HepG2 (cell line): ENCODE data around the gene HSPB7. TPM values are rescaled to one million over a fixed set of nuclear protein-coding genes. Genes with fewer than 3 reads are reported as not detected.
A peak's percentile ranks its signal among the peaks of the same experiment; 100 is the strongest.
"Not testable (repeated sequence)": the region's sequence is repeated elsewhere in the genome, so short reads cannot be mapped to it uniquely, and the experiment has no call there.

Experiments used
- ATAC-seq: fragments of 200-7000 bp; cut with Tn5 transposase; 3 replicates; pipeline ENCODE4 v1.9.1; 2020; ENCODE audit warnings: mild to moderate bottlenecking, moderate library complexity
- BruUV-seq: library from RNA; stranded (reverse); fragments of 400-500 nt; replicated peaks from 2 replicates; lab custom pipeline; 2021; lab: Mats Ljungman, UMichigan
- CTCF ChIA-PET: fragments of 300-600 bp; formaldehyde crosslinking; extraction: SDS; loops from one replicate; lab custom pipeline; 2021; ENCODE audit warnings: low total read pairs, inconsistent platforms, low intra/inter-chr PET ratio; lab: Yijun Ruan, JAX
- POLR2A ChIA-PET: fragments of 350-600 bp; sonication (Branson Sonifier 250); formaldehyde crosslinking; loops from one replicate; lab custom pipeline; 2020; ENCODE audit warnings: antibody characterized with exemption, inconsistent platforms; lab: Yijun Ruan, JAX
- DNase-seq: peaks from one replicate; pipeline ENCODE4 v3.0.0-alpha.2; 2015; ENCODE audit warnings: low spot score
- FAIRE-seq: peaks from 3 replicates; lab custom pipeline; 2011; peaks lifted over from hg19 to GRCh38; lab: Jason Lieb, UNC
- H2AFZ ChIP-seq: one replicate; pipeline ENCODE4 v1.6.1; 2011; ENCODE audit warnings: low read length, inconsistent platforms
- H3K27ac ChIP-seq: fragments of 300-600 bp; 3 replicates; pipeline ENCODE4 v1.8.0; 2011; ENCODE audit warnings: mixed run types, mild to moderate bottlenecking, mixed read lengths, low read length, inconsistent platforms; ENCODE audit not compliant: insufficient read depth; ENCODE audit errors: extremely low read length
- H3K27me3 ChIP-seq, 2 experiments: fragments of 200-600 bp in 1 of 2; 2 replicates in 1 of 2; 3 replicates in 1 of 2; pipeline versions ENCODE4 v1.6.0 to v1.8.0; 2011; ENCODE audit warnings: low read length in 2 of 2, mild to moderate bottlenecking in 2 of 2, moderate library complexity in 2 of 2, inconsistent platforms in 1 of 2; ENCODE audit not compliant: insufficient read depth in 2 of 2, control insufficient read depth in 1 of 2
- H3K36me3 ChIP-seq, 2 experiments: fragments of 200-600 bp in 1 of 2; replicated peaks in 1 of 2; 2 replicates in 1 of 2; 3 replicates in 1 of 2; pipeline versions ENCODE4 v1.5.1 to v1.8.0; 2011; ENCODE audit warnings: low read length in 2 of 2, inconsistent platforms in 1 of 2; ENCODE audit not compliant: insufficient read depth in 2 of 2, control insufficient read depth in 1 of 2
- H3K4me1 ChIP-seq: 2 replicates; pipeline ENCODE4 v1.5.1; 2012; ENCODE audit warnings: low read length, inconsistent platforms; ENCODE audit not compliant: insufficient read depth
- H3K4me2 ChIP-seq: 2 replicates; pipeline ENCODE4 v1.6.0; 2011; ENCODE audit warnings: low read depth, low read length, inconsistent platforms
- H3K4me3 ChIP-seq, 3 experiments: fragments of 200-600 bp in 1 of 3; sonication (generic), shearing (Covaris generic) in 1 of 3; replicated peaks in 1 of 3; 2 replicates each; pipeline ENCODE4 v1.5.1; 2011 to 2016; ENCODE audit warnings: low read length in 3 of 3, inconsistent platforms in 2 of 3, low read depth in 2 of 3, mild to moderate bottlenecking in 2 of 3, control low read depth in 1 of 3, mixed read lengths in 1 of 3; ENCODE audit not compliant: insufficient read depth in 1 of 3
- H3K79me2 ChIP-seq: one replicate; pipeline ENCODE4 v1.6.1; 2011; ENCODE audit warnings: low read length, inconsistent platforms; ENCODE audit not compliant: insufficient read depth
- H3K9ac ChIP-seq: 2 replicates; pipeline ENCODE4 v1.6.0; 2011; ENCODE audit warnings: mild to moderate bottlenecking, low read depth, low read length, inconsistent platforms; ENCODE audit not compliant: insufficient read depth
- H3K9me3 ChIP-seq: 2 replicates; pipeline ENCODE4 v1.5.1; 2012; ENCODE audit warnings: mild to moderate bottlenecking, low read length
- H4K20me1 ChIP-seq: 2 replicates; pipeline ENCODE4 v1.6.0; 2011; ENCODE audit warnings: inconsistent platforms, mild to moderate bottlenecking, low read length, moderate library complexity; ENCODE audit not compliant: insufficient read depth
- ARID5B ChIP-seq: IDR thresholded peaks from 2 replicates; pipeline ENCODE4 v1.4.0; 2020; ENCODE audit warnings: mild to moderate bottlenecking, missing genetic modification reagents
- HNF4A ChIP-seq: sonication (generic); formaldehyde crosslinking; IDR thresholded peaks from 2 replicates; pipeline ENCODE4 v1.4.0; 2020; ENCODE audit warnings: missing genetic modification reagents
- MED1 ChIP-seq: sonication (generic); formaldehyde crosslinking; IDR thresholded peaks from 2 replicates; pipeline ENCODE4 v1.4.0; 2020; ENCODE audit warnings: missing genetic modification reagents
- MTA1 ChIP-seq: sonication (generic); formaldehyde crosslinking; IDR thresholded peaks from 2 replicates; pipeline ENCODE4 v1.4.0; 2020; ENCODE audit warnings: missing genetic modification reagents, mild to moderate bottlenecking, borderline replicate concordance
- NR2F1 ChIP-seq, 2 experiments: fragments of 450-650 bp in 1 of 2; formaldehyde crosslinking in 1 of 2; IDR thresholded peaks; 2 replicates each; pipeline versions ENCODE4 v1.5.0 to v1.6.1; 2016 to 2020; ENCODE audit warnings: mild to moderate bottlenecking in 1 of 2, missing compliant biosample characterization in 1 of 2, missing genetic modification reagents in 1 of 2, moderate library complexity in 1 of 2
- NR2F6 ChIP-seq, 2 experiments: IDR thresholded peaks; 2 replicates each; pipeline ENCODE4 v1.6.1; 2016; ENCODE audit warnings: antibody characterized with exemption in 1 of 2, mild to moderate bottlenecking in 1 of 2
- PAXIP1 ChIP-seq: sonication (generic); formaldehyde crosslinking; conservative IDR thresholded peaks from 2 replicates; pipeline ENCODE4 v1.4.0; 2020; ENCODE audit warnings: mild to moderate bottlenecking, missing genetic modification reagents, moderate library complexity
- RARA ChIP-seq: IDR thresholded peaks from 2 replicates; pipeline ENCODE4 v1.6.1; 2016; ENCODE audit warnings: missing genetic modification reagents, missing compliant biosample characterization
- RXRA ChIP-seq: sonication (generic); formaldehyde crosslinking; IDR thresholded peaks from 2 replicates; pipeline ENCODE4 v1.5.1; 2020; ENCODE audit warnings: missing genetic modification reagents
- RXRB ChIP-seq: IDR thresholded peaks from 2 replicates; pipeline ENCODE4 v1.6.1; 2016; ENCODE audit warnings: borderline replicate concordance, missing genetic modification reagents, missing compliant biosample characterization
- TFAP4 ChIP-seq: sonication (generic); IDR thresholded peaks from 2 replicates; pipeline ENCODE4 v1.6.1; 2016; ENCODE audit warnings: low read depth, borderline replicate concordance
- THRA ChIP-seq: sonication (generic); formaldehyde crosslinking; IDR thresholded peaks from 2 replicates; pipeline ENCODE4 v1.4.0; 2020; ENCODE audit warnings: missing genetic modification reagents, borderline replicate concordance
- ZNF441 ChIP-seq: sonication (generic); formaldehyde crosslinking; IDR thresholded peaks from 2 replicates; pipeline ENCODE4 v1.7.0; 2021; ENCODE audit warnings: missing genetic modification reagents, borderline replicate concordance
- WGBS: methylation state at CpG from one replicate; pipeline ENCODE4 v1.1.6; 2017; ENCODE audit warnings: low lambda C conversion rate; 5-methylcytosine and 5-hydroxymethylcytosine counted together
- in situ Hi-C: cut with HindIII; loops from 2 replicates; pipeline ENCODE4 v1.10.0; 2017; ENCODE audit warnings: low pct_unique_long_range_greater_than_20kb; ENCODE audit not compliant: extremely low pct_ligation_motif_present
- intact Hi-C: fragments of 100-400 bp; cut with micrococcal nuclease; formaldehyde crosslinking; loops from one replicate; pipeline ENCODE4 v1.10.0; 2022; ENCODE audit not compliant: unreplicated experiment
- polyA plus RNA-seq, 8 experiments: library from polyadenylated mRNA; depleted of rRNA in 3 of 8; stranded (reverse) in 7 of 8; unstranded in 1 of 8; fragments of >200 nt; fragmentation: Illumina TruSeq in 4 of 8; extraction: Trizol in 4 of 8; gene quantifications; 2 replicates each; pipeline versions ENCODE4 v1.2.1 to v1.2.3, GENCODE V29; 2011 to 2016; ENCODE audit warnings: low read depth in 4 of 8, missing spikeins in 1 of 8, mixed read lengths in 1 of 8; ENCODE audit not compliant: insufficient read depth in 1 of 8
- total RNA-seq, 5 experiments: library from RNA; depleted of rRNA; stranded (reverse); fragments of >200 nt; fragmentation: Illumina TruSeq; extraction: Trizol; gene quantifications; 2 replicates each; pipeline ENCODE4 v1.2.3, GENCODE V29; 2016; ENCODE audit warnings: low read depth in 1 of 5

HSPB7 gene
- total and polyA plus RNA-seq, 2 of the 13 experiments (the other 11 are each of a cell fraction or from before 2014, with no cell fraction given), result 0.20 TPM; not detected in 1

- intact Hi-C loops, result loop anchor here (2.0 kb wide), 1 partner anchor 25 kb away; no protein-coding TSS in a partner anchor
- 2% methylated on average over 7 of the region's 7 CpGs for WGBS
- peaks cover 5 to 28% of the 10 kb centered on the region in 2 experiments; a peak in 3 of 5 replicates for H3K27me3 ChIP-seq
- H3K27ac ChIP-seq; H3K9me3 ChIP-seq; H2AFZ ChIP-seq; BruUV-seq; H3K9ac ChIP-seq; H4K20me1 ChIP-seq; POLR2A ChIA-PET; H3K4me2 ChIP-seq; H3K4me3 ChIP-seq; H3K36me3 ChIP-seq; DNase-seq; CTCF ChIA-PET; in situ Hi-C loops; H3K79me2 ChIP-seq; TF ChIP-seq NR2F6 (IDR thresholded peaks at IDR 0.05): not testable (repeated sequence)
- ATAC-seq (peak; percentile 39), FAIRE-seq (peak; percentile 15)
- peaks cover 19% of the 10 kb centered on the region for H3K4me1 ChIP-seq
- peak; percentile 73 for TF ChIP-seq HNF4A (CRISPR knock-in tag)
- TF ChIP-seq THRA, result peak; percentile 95
- TF ChIP-seq RXRB (CRISPR knock-in tag), result peak; percentile 91
- TF ChIP-seq RARA (CRISPR knock-in tag), result 0 out of 2 replicates have a peak, but pooled peaks have one; percentile 39
- peak; percentile 51; the same call in 1 of the 2 replicates for TF ChIP-seq PAXIP1 (CRISPR knock-in tag)
- peak; percentile 75 for TF ChIP-seq RXRA (CRISPR knock-in tag)
- peak; percentile 28; the same call in 1 of the 2 replicates for TF ChIP-seq NR2F6 (CRISPR knock-in tag; IDR thresholded peaks at IDR 0.05)
- TF ChIP-seq ARID5B, result 0 out of 2 replicates have a peak, but pooled peaks have one; percentile 20
- TF ChIP-seq ZNF441 (CRISPR knock-in tag), result 0 out of 2 replicates have a peak, but pooled peaks have one; percentile 48
- 0 out of 2 replicates have a peak, but pooled peaks have one; percentile 37 for TF ChIP-seq MTA1 (CRISPR knock-in tag)
- TF ChIP-seq NR2F1 (CRISPR knock-in tag; IDR thresholded peaks at IDR 0.05), result peak in 1 of 2 experiments; percentile 46; a peak in 1 of 4 replicates
- TF ChIP-seq MED1, result peak; percentile 21; the same call in 1 of the 2 replicates
- 0 out of 2 replicates have a peak, but pooled peaks have one; percentile 26 for TF ChIP-seq TFAP4
These were observed 39.6 kb upstream of the HSPB7 start for GRCh38 chr1:16057314-16057915.
